Measurements from ENCODE around the gene FAM25A. TPM values are rescaled to one million over a fixed set of nuclear protein-coding genes. Genes with fewer than 3 reads are reported as not detected.
"Not testable (repeated sequence)": the region's sequence is repeated elsewhere in the genome, so short reads cannot be mapped to it uniquely, and the experiment has no call there.

Gene FAM25A
- total and polyA plus RNA-seq, 7 experiments from 2014 or later = not detected

DNA sequence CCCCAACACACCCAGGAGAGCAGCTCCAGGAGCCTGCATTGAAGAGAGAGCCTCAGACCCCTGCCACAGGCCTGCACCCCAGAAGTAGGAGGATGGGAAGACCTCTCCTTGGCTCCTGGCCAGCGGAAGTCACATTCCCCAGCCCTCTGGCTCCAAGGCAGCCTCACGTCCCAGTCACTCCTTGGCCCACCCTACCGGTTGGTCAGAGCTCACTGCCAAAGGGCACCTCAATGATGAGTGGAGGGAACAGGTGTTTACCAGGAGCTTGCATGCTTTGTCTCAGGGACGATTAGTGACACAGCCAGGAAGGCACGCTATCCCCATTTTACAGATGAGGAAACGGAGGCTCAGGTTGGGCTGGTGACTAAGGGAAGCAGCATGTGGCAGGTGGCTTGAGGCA is 1.0 kb upstream of the FAM25A start:
- DNase-seq; H3K27me3 ChIP-seq (ENCODE audit: control insufficient read depth in 2 of 2, insufficient read depth in 2 of 2, low read length in 2 of 2); H3K9me3 ChIP-seq (ENCODE audit: control insufficient read depth in 2 of 3, low read length in 3 of 3); H3K4me1 ChIP-seq (ENCODE audit: control insufficient read depth in 2 of 2, insufficient read depth in 2 of 2, low read length in 2 of 2); H3K9me3 Mint-ChIP-seq; ATAC-seq; H3K36me3 ChIP-seq (ENCODE audit: control insufficient read depth in 2 of 3, insufficient read depth in 3 of 3, low read length in 3 of 3); H3K27ac Mint-ChIP-seq; H3K4me1 Mint-ChIP-seq; CTCF ChIA-PET; intact Hi-C loops (cut with micrococcal nuclease); H3K36me3 Mint-ChIP-seq; H3K4me3 Mint-ChIP-seq; POLR2A ChIA-PET; H3K27ac ChIP-seq (ENCODE audit: low read depth, low read length); H3K4me3 ChIP-seq (ENCODE audit: low read length); H3K27me3 Mint-ChIP-seq: not testable (repeated sequence)

DNA sequence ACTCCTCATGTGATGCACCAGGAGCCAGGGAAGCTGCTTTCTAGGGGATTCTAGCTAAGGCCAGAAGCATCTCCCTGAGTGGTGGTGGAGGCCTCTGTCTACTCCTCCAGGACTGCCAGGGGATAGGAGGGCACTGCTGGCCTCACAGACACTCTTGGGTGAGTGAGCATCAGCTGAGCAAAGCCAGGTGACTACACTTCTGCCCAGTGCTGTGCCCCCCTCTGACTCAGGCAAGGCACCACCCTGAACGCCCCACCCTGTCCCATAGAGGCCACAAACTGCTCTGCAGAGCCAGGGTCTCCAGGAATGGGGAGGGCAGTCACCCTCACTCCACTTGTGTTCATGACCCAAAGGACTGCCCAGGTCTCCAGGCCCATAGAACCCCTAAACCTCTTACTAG is 590 bp upstream of the FAM25A start:
- H3K4me3 Mint-ChIP-seq; POLR2A ChIA-PET; H3K27me3 ChIP-seq (ENCODE audit: control insufficient read depth in 2 of 2, insufficient read depth in 2 of 2, low read length in 2 of 2); CTCF ChIA-PET; H3K4me3 ChIP-seq (ENCODE audit: low read length); H3K36me3 Mint-ChIP-seq; H3K9me3 Mint-ChIP-seq; H3K4me1 ChIP-seq (ENCODE audit: control insufficient read depth in 2 of 2, insufficient read depth in 2 of 2, low read length in 2 of 2); H3K27ac Mint-ChIP-seq; H3K9me3 ChIP-seq (ENCODE audit: control insufficient read depth in 2 of 3, low read length in 3 of 3); DNase-seq; H3K27me3 Mint-ChIP-seq; H3K4me1 Mint-ChIP-seq; H3K27ac ChIP-seq (ENCODE audit: low read depth, low read length); ATAC-seq; intact Hi-C loops (cut with micrococcal nuclease); H3K36me3 ChIP-seq (ENCODE audit: control insufficient read depth in 2 of 3, insufficient read depth in 3 of 3, low read length in 3 of 3): not testable (repeated sequence)

DNA sequence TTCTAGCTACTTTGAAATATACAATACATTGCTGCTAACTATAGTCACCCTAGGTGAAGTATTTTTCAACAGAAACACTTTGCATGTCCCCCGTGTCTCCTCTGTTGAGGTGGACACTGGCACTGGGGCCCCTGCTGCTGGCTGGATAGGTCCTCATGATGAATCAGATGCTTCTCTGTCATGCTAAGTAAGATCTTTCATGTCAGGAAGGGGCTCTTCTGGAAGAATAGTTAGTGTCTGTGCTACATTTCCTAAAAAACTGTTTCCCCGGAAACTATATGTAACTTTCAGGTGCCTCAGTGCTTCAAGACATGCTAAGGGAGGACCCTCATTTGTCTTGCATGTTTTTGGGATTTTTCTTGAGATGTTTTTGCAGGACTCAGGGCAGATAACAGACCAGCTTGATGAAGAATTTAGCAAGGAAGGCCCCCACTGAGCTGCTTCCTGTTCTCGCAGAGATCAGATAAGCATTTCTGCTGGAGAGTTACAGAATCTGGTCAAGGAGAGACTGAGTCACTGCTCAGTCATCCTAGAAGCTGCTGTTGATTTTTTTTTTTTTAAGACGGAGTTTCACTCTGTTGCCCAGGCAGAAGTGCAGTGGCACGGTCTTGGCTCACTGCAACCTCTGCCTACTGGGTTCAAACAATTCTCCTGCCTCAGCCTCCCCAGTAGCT is 5.3 kb downstream of the FAM25A start:
- CTCF ChIA-PET; intact Hi-C loops (cut with micrococcal nuclease): not testable (repeated sequence)

GRCh38 chr10:87026747-87027508 is 6.8 kb downstream of the FAM25A start:
- CTCF ChIA-PET = interaction anchor here (0.5 kb wide), 1 partner anchor 351 kb away, joined by 3 read pairs; no protein-coding TSS in a partner anchor
- ATAC-seq; H3K27me3 ChIP-seq (ENCODE audit: control insufficient read depth in 2 of 2, insufficient read depth in 2 of 2, low read length in 2 of 2); H3K36me3 Mint-ChIP-seq; H3K9me3 Mint-ChIP-seq; H3K4me1 ChIP-seq (ENCODE audit: control insufficient read depth in 2 of 2, insufficient read depth in 2 of 2, low read length in 2 of 2); H3K9me3 ChIP-seq (ENCODE audit: control insufficient read depth in 2 of 3, low read length in 3 of 3); POLR2A ChIA-PET; H3K36me3 ChIP-seq (ENCODE audit: control insufficient read depth in 2 of 3, insufficient read depth in 3 of 3, low read length in 3 of 3); H3K4me3 Mint-ChIP-seq; H3K4me3 ChIP-seq (ENCODE audit: low read length); H3K27ac ChIP-seq (ENCODE audit: low read depth, low read length); intact Hi-C loops (cut with micrococcal nuclease); H3K27me3 Mint-ChIP-seq; H3K27ac Mint-ChIP-seq; DNase-seq: not testable (repeated sequence)
- H3K4me1 Mint-ChIP-seq = peaks cover 0 to 12% (median 0%) of the 10 kb centered on the region in 7 donors

More for the DNA sequence above, 5.3 kb downstream of the FAM25A start:
- H3K36me3 ChIP-seq (ENCODE audit: control insufficient read depth in 2 of 3, insufficient read depth in 3 of 3, low read length in 3 of 3); ATAC-seq; H3K9me3 Mint-ChIP-seq; POLR2A ChIA-PET; H3K4me3 Mint-ChIP-seq; H3K4me3 ChIP-seq (ENCODE audit: low read length); H3K27ac ChIP-seq (ENCODE audit: low read depth, low read length); H3K9me3 ChIP-seq (ENCODE audit: control insufficient read depth in 2 of 3, low read length in 3 of 3); H3K4me1 ChIP-seq (ENCODE audit: control insufficient read depth in 2 of 2, insufficient read depth in 2 of 2, low read length in 2 of 2); DNase-seq; H3K36me3 Mint-ChIP-seq; H3K27me3 ChIP-seq (ENCODE audit: control insufficient read depth in 2 of 2, insufficient read depth in 2 of 2, low read length in 2 of 2); H3K27me3 Mint-ChIP-seq: not testable (repeated sequence)
- H3K4me1 Mint-ChIP-seq = peaks cover 0 to 12% (median 0%) of the 10 kb centered on the region in 7 donors
- peak overlapping the region in 1 of 9 donors; percentile 51 for H3K27ac Mint-ChIP-seq

- POLR2A ChIA-PET; H3K36me3 Mint-ChIP-seq; intact Hi-C loops (cut with micrococcal nuclease); H3K4me1 Mint-ChIP-seq; H3K27ac ChIP-seq (ENCODE audit: low read depth, low read length); H3K36me3 ChIP-seq (ENCODE audit: control insufficient read depth in 2 of 3, insufficient read depth in 3 of 3, low read length in 3 of 3); H3K4me1 ChIP-seq (ENCODE audit: control insufficient read depth in 2 of 2, insufficient read depth in 2 of 2, low read length in 2 of 2); H3K27ac Mint-ChIP-seq; CTCF ChIA-PET; ATAC-seq; DNase-seq; H3K9me3 ChIP-seq (ENCODE audit: control insufficient read depth in 2 of 3, low read length in 3 of 3); H3K27me3 ChIP-seq (ENCODE audit: control insufficient read depth in 2 of 2, insufficient read depth in 2 of 2, low read length in 2 of 2); H3K4me3 ChIP-seq (ENCODE audit: low read length); H3K4me3 Mint-ChIP-seq; H3K9me3 Mint-ChIP-seq: not testable (repeated sequence)
- H3K27me3 Mint-ChIP-seq = peaks cover 0 to 24% (median 0%) of the 10 kb centered on the region in 5 donors
Observed at GRCh38 chr10:87030419-87030818, 10.3 kb downstream of the FAM25A start.

DNA sequence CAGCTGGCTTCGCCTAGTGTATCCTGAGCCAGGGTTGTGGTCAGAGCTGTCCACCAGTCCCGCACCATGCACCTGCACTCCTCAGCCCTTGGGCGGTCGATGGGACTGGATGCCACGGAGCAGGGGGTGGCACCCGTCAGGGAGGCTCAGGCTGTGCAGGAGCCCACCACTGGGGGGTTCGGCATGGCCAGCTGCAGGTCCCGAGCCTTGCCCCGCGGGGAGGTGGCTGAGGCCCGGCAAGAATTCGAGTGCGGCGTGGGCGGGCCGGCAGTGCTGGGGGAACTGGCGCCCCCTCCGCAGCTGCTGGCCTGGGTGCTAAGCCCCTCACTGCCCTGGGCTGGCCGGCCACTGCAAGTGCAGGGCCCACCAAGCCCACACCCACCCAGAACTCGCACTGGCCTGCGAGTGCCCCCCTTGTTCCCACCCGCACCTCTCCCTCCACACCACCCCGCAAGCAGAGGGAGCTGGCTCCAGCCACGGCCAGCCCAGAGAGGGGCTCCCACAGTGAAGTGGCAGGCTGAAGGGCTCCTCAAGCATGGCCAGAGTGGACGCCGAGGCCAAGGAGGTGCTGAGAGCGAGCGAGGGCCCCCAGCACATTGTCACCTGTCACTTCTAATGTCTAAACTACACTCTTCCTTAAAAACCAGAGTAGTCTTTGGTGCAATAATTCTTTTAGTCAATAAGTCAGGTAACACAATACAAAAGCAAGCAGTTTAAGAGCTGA is 11.0 kb downstream of the FAM25A start:
- Histone ChIP-seq H3K9me3 (ENCODE audit: control insufficient read depth in 2 of 3, low read length in 3 of 3) (no peaks in the 10 kb centered on the region), H3K4me1 (ENCODE audit: control insufficient read depth in 2 of 2, insufficient read depth in 2 of 2, low read length in 2 of 2) (no peaks in the 10 kb centered on the region), H3K27me3 (ENCODE audit: control insufficient read depth in 2 of 2, insufficient read depth in 2 of 2, low read length in 2 of 2) (no peaks in the 10 kb centered on the region), H3K27ac (ENCODE audit: low read depth, low read length) (no peak overlapping the region), H3K4me3 (ENCODE audit: low read length) (no peak overlapping the region), H3K36me3 (ENCODE audit: control insufficient read depth in 2 of 3, insufficient read depth in 3 of 3, low read length in 3 of 3) (no peaks in the 10 kb centered on the region)
- Mint-ChIP-seq H3K27me3 (peaks cover 0 to 24% (median 0%) of the 10 kb centered on the region in 5 donors), H3K4me1 (peaks cover 0 to 2% (median 0%) of the 10 kb centered on the region in 7 donors), H3K36me3 (no peaks in the 10 kb centered on the region), H3K27ac (no peak overlapping the region), H3K9me3 (peaks cover 0 to 4% (median 0%) of the 10 kb centered on the region in 11 donors), H3K4me3 (no peak overlapping the region)
- CTCF ChIA-PET = interaction anchor here (0.5 kb wide), 1 partner anchor 529 kb away, joined by 4 read pairs; no protein-coding TSS in a partner anchor
- intact Hi-C loops (cut with micrococcal nuclease) = no loop called here
- POLR2A ChIA-PET = no interaction called here
- DNase-seq (no peak), ATAC-seq (no peak)
